SK-N-SH (cell line): ENCODE results near the gene CIC.

Experiments
- CHD2 ChIP-seq: fragments of 150-350 bp; IDR thresholded peaks from 2 replicates; pipeline ENCODE4 v1.6.1; 2018; ENCODE audit warnings: low read length; ENCODE audit not compliant: partially characterized antibody
- JUND ChIP-seq: IDR thresholded peaks from 2 replicates; pipeline ENCODE4 v1.4.0; 2012
- SIN3A ChIP-seq: IDR thresholded peaks from 2 replicates; pipeline ENCODE4 v1.6.1; 2012; ENCODE audit warnings: low read depth, mild to moderate bottlenecking, low read length, moderate library complexity, borderline replicate concordance
- TF ChIP-seq, protein P1 (sequence below): fragments of 200-600 bp; sonication (generic); IDR thresholded peaks from 2 replicates; pipeline ENCODE4 v1.6.1; 2017; ENCODE audit warnings: antibody characterized with exemption, mild to moderate bottlenecking, moderate library complexity

DNA sequence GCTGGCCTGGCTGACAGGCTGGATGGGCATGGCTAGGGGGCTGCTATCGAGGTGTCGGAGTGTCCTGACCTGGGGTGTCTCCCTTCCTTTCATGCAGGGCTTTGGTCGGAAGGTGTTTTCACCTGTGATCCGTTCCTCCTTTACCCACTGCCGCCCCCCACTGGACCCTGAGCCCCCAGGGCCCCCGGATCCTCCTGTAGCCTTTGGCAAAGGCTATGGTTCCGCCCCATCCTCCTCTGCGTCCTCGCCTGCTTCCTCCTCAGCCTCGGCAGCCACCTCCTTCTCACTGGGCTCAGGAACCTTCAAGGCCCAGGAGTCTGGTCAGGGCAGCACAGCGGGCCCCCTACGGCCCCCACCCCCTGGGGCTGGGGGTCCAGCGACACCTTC, 21.1 kb downstream of the CIC start:
- TF ChIP-seq SIN3A (no peak), CHD2 (no peak), JUND (no peak)
- TF ChIP-seq, protein P1, sequence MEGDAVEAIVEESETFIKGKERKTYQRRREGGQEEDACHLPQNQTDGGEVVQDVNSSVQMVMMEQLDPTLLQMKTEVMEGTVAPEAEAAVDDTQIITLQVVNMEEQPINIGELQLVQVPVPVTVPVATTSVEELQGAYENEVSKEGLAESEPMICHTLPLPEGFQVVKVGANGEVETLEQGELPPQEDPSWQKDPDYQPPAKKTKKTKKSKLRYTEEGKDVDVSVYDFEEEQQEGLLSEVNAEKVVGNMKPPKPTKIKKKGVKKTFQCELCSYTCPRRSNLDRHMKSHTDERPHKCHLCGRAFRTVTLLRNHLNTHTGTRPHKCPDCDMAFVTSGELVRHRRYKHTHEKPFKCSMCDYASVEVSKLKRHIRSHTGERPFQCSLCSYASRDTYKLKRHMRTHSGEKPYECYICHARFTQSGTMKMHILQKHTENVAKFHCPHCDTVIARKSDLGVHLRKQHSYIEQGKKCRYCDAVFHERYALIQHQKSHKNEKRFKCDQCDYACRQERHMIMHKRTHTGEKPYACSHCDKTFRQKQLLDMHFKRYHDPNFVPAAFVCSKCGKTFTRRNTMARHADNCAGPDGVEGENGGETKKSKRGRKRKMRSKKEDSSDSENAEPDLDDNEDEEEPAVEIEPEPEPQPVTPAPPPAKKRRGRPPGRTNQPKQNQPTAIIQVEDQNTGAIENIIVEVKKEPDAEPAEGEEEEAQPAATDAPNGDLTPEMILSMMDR = no peak
